Measurements from ENCODE around the gene HOXB3. TPM values are rescaled to one million over a fixed set of nuclear protein-coding genes. Genes with fewer than 3 reads are reported as not detected.
A peak's percentile ranks its signal among the peaks of the same experiment; 100 is the strongest.

HOXB3 gene
- total and polyA plus RNA-seq, 2 donors (not counting 1 experiment from before 2014, with no cell fraction given): 15.7 to 28.6 TPM

DNA sequence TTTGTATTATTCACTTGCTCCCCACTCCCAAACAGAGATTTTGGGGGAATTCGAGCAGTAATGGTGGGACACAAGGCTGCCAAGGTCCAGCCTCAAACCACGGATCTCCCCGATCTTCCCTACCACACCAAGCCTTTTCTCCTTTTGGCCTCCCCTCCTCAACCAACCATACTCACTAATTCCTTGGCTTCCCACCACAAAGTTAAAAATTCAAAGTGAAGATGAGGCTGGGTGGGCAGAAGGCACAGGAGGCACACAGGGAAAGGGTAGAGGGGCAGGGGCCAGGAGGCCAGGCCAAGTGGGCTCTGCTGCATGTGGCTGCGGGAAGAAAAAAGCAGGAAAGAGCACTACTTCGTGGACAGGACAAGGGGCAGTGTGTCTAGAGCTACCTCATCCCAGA lies 27.1 kb downstream of the HOXB3 start:
- H3K9ac ChIP-seq (ENCODE audit: insufficient read depth, low read length): no peak overlapping the region
- H3K36me3 ChIP-seq (ENCODE audit: control insufficient read depth, insufficient read depth, low read length): peaks cover 16% of the 10 kb centered on the region
- peaks cover 99% of the 10 kb centered on the region for H3K79me2 ChIP-seq (ENCODE audit: control insufficient read depth, insufficient read depth, low read length)
- H3K4me2 ChIP-seq (ENCODE audit: extremely low read depth, insufficient read depth, low read length): peak overlapping the region; percentile 60
- H3K4me3 ChIP-seq (replicated peaks in 1 of 4; ENCODE audit: control extremely low read depth in 1 of 4, insufficient read depth in 1 of 4, low read depth in 3 of 4, low read length in 4 of 4): peak overlapping the region; percentile 42 to 98 (median 56)
- no peak overlapping the region for H2AFZ ChIP-seq (ENCODE audit: low read length)
- DNase-seq (ENCODE audit: low read depth in 2 of 2): no peak
- no peaks in the 10 kb centered on the region for H3K27me3 ChIP-seq (ENCODE audit: control insufficient read depth, insufficient read depth, low read length)
- no peak for TF ChIP-seq EZH2 (IDR thresholded peaks at IDR 0.05; ENCODE audit: low read length, missing control alignments)
- TF ChIP-seq, protein P1, sequence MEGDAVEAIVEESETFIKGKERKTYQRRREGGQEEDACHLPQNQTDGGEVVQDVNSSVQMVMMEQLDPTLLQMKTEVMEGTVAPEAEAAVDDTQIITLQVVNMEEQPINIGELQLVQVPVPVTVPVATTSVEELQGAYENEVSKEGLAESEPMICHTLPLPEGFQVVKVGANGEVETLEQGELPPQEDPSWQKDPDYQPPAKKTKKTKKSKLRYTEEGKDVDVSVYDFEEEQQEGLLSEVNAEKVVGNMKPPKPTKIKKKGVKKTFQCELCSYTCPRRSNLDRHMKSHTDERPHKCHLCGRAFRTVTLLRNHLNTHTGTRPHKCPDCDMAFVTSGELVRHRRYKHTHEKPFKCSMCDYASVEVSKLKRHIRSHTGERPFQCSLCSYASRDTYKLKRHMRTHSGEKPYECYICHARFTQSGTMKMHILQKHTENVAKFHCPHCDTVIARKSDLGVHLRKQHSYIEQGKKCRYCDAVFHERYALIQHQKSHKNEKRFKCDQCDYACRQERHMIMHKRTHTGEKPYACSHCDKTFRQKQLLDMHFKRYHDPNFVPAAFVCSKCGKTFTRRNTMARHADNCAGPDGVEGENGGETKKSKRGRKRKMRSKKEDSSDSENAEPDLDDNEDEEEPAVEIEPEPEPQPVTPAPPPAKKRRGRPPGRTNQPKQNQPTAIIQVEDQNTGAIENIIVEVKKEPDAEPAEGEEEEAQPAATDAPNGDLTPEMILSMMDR (conservative IDR thresholded peaks at IDR 0.05 in 1 of 2, IDR thresholded peaks at IDR 0.05 in 1 of 2; ENCODE audit: low read depth in 1 of 2, low read length in 2 of 2): no peak
- H3K4me1 ChIP-seq (ENCODE audit: control insufficient read depth, extremely low read depth, insufficient read depth, low read length): peaks cover 63% of the 10 kb centered on the region
- no peaks in the 10 kb centered on the region for H4K20me1 ChIP-seq (ENCODE audit: control insufficient read depth, extremely low read depth, insufficient read depth, low read length)
- peak overlapping the region; percentile 1 for H3K27ac ChIP-seq (ENCODE audit: insufficient read depth, low read length)
- H3K9me3 ChIP-seq (ENCODE audit: control insufficient read depth, insufficient read depth, low read depth, low read length): no peaks in the 10 kb centered on the region

DNA sequence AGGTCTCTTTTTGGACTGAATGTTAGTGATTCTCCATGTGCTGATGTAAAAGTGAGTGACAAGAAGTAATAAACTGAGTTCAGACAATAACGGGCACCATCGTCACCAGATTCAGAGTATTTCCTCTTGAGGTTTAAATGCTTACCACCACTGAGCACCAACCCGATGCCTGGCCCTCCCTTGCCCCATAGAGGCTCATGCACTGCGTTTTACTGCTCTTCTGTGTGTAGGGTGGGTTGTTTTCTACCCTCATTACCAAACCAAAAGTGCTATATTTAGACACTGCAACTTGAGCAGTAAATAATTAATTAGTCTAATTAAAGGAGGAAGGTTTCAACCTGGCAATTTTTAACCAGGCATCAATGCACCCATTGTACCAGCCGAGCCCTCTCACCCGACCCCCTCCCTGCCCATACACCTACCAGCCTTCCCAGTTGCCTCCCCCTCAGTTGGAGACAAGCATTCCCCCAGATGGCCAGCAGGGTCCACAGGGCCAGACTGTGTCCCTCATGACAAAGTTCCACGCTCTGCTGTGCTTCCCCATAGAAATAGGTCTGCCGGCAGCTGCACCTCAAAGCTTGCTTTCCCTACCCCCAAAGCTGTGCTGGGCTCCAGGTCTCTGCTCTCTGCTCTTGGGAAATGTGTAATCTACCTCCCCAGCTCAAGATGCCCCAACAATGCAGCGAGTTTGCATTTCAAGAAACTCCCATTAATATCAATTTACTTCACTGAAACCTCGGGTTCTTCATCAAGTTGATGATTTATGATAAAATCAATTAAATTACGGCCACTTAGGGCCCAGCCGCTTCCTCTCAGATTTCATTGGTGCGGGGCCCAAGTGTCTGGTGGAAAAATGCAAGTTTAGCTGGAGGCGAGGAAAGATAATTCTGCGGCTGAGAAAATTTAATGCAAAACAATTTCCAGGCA lies 27.9 kb downstream of the HOXB3 start:
- Histone ChIP-seq H3K9me3 (ENCODE audit: control insufficient read depth, insufficient read depth, low read depth, low read length) (no peaks in the 10 kb centered on the region), H2AFZ (ENCODE audit: low read length) (no peak overlapping the region), H3K36me3 (ENCODE audit: control insufficient read depth, insufficient read depth, low read length) (peaks cover 14% of the 10 kb centered on the region), H3K4me1 (ENCODE audit: control insufficient read depth, extremely low read depth, insufficient read depth, low read length) (peaks cover 64% of the 10 kb centered on the region), H3K4me2 (ENCODE audit: extremely low read depth, insufficient read depth, low read length) (peak overlapping the region; percentile 60), H3K79me2 (ENCODE audit: control insufficient read depth, insufficient read depth, low read length) (peaks cover 99% of the 10 kb centered on the region), H3K4me3 (replicated peaks in 1 of 4; ENCODE audit: control extremely low read depth in 1 of 4, insufficient read depth in 1 of 4, low read depth in 3 of 4, low read length in 4 of 4) (peak overlapping the region; percentile 42 to 98 (median 56)), H3K27me3 (ENCODE audit: control insufficient read depth, insufficient read depth, low read length) (no peaks in the 10 kb centered on the region), H4K20me1 (ENCODE audit: control insufficient read depth, extremely low read depth, insufficient read depth, low read length) (no peaks in the 10 kb centered on the region), H3K9ac (ENCODE audit: insufficient read depth, low read length) (no peak overlapping the region), H3K27ac (ENCODE audit: insufficient read depth, low read length) (peak overlapping the region; percentile 57)
- DNase-seq (ENCODE audit: low read depth in 2 of 2): peak in 1 of 2 donors; percentile 58
- TF ChIP-seq EZH2 (IDR thresholded peaks at IDR 0.05; ENCODE audit: low read length, missing control alignments): no peak
- TF ChIP-seq, protein P1 (conservative IDR thresholded peaks at IDR 0.05 in 1 of 2, IDR thresholded peaks at IDR 0.05 in 1 of 2; ENCODE audit: low read depth in 1 of 2, low read length in 2 of 2): peak; percentile 26 to 64

All from fibroblast of lung (primary cell).